Measurements from ENCODE around the gene SNX15. TPM values are rescaled to one million over a fixed set of nuclear protein-coding genes. Genes with fewer than 3 reads are reported as not detected.

SNX15 gene
- total and polyA plus RNA-seq, 5 experiments from 2014 or later: 10.5 to 29.6 (median 11.9) TPM

GRCh38 chr11:65078151-65078550 is 50.9 kb downstream of the SNX15 start:
- Mint-ChIP-seq H3K36me3 (no peaks in the 10 kb centered on the region), H3K27me3 (no peaks in the 10 kb centered on the region), H3K9me3 (no peaks in the 10 kb centered on the region), H3K27ac (peak overlapping the region in 7 of 10 donors; percentile 33 to 86 (median 62)), H3K4me1 (peaks cover 4 to 15% (median 6%) of the 10 kb centered on the region in 4 donors), H3K4me3 (no peak overlapping the region)
- ATAC-seq: peak; percentile 99 to 100
- POLR2A ChIA-PET: no interaction called here
- DNase-seq: peak; percentile 43 to 81 (median 62)

- Mint-ChIP-seq H3K27ac (peak overlapping the region in 1 of 10 donors; percentile 62), H3K9me3 (no peaks in the 10 kb centered on the region), H3K4me1 (peaks cover 6 to 22% (median 13%) of the 10 kb centered on the region in 4 donors), H3K4me3 (no peak overlapping the region), H3K36me3 (no peaks in the 10 kb centered on the region), H3K27me3 (peaks cover 0 to under 1% (median 0%) of the 10 kb centered on the region in 5 donors)
- ATAC-seq: no peak
- no peak for DNase-seq
- POLR2A ChIA-PET: interaction anchor here (0.6 to 0.9 kb wide), 4 partner anchors 38 to 1208 kb away, joined by 3 to 5 read pairs (median 4); partner anchors contain the start of genes ARL2 and SAC3D1
These were observed 51.6 kb downstream of the SNX15 start for GRCh38 chr11:65078786-65079342.

GRCh38 chr11:65083134-65083833 is 56.0 kb downstream of the SNX15 start:
- Mint-ChIP-seq H3K27ac (peak overlapping the region; percentile 83 to 99 (median 97)), H3K27me3 (peaks cover 0 to 2% (median 0%) of the 10 kb centered on the region in 5 donors), H3K36me3 (peaks cover 0 to 22% (median 0%) of the 10 kb centered on the region in 3 donors), H3K4me3 (peak overlapping the region; percentile 86 to 99 (median 92)), H3K9me3 (no peaks in the 10 kb centered on the region), H3K4me1 (peaks cover 16 to 36% (median 28%) of the 10 kb centered on the region in 4 donors)
- no peak for DNase-seq
- POLR2A ChIA-PET: interaction anchor here (0.6 to 4.6 kb wide), 11 partner anchors 12 to 83 kb away, joined by 3 to 48 read pairs (median 3); partner anchors contain the start of genes FAU, MRPL49, SAC3D1 and SNX15
- no peak for ATAC-seq

- Mint-ChIP-seq H3K4me1 (peaks cover 18 to 31% (median 27%) of the 10 kb centered on the region in 4 donors), H3K27ac (peak within 1 kb of the TSS; percentile 91 to 99 (median 98)), H3K36me3 (peaks cover 0 to 29% (median under 1%) of the 10 kb centered on the region in 3 donors), H3K27me3 (peaks cover 0 to 2% (median 0%) of the 10 kb centered on the region in 5 donors), H3K9me3 (no peaks in the 10 kb centered on the region), H3K4me3 (peak within 1 kb of the TSS; percentile 86 to 99 (median 92))
- peak; percentile 88 to 92 for ATAC-seq
- POLR2A ChIA-PET: interaction anchor here (1.0 to 4.6 kb wide), 8 partner anchors 11 to 57 kb away, joined by 3 to 48 read pairs (median 5); partner anchors contain the start of genes FAU, MRPL49, SAC3D1 and SNX15
- peak; percentile 92 to 98 (median 96) for DNase-seq
These were observed 56.8 kb downstream of the SNX15 start, which contains the start of the genes CDCA5 and ZFPL1 for GRCh38 chr11:65083834-65084597. TSS of gene CDCA5 (minus strand) at chr11:65084040. CDS start at chr11:65083978, 62 bp downstream. TSS of gene ZFPL1 (plus strand) at chr11:65084222. CDS start at chr11:65084699, 477 bp downstream.

- H3K36me3 Mint-ChIP-seq: peaks cover 0 to 32% (median 2%) of the 10 kb centered on the region in 3 donors
These were observed 57.5 kb downstream of the SNX15 start for GRCh38 chr11:65084598-65085375.

GRCh38 chr11:65085446-65085845 is 58.2 kb downstream of the SNX15 start:
- Mint-ChIP-seq H3K27me3 (peaks cover 0 to 2% (median 0%) of the 10 kb centered on the region in 5 donors), H3K4me3 (peak overlapping the region; percentile 86 to 99 (median 92)), H3K9me3 (no peaks in the 10 kb centered on the region), H3K36me3 (peaks cover 0 to 32% (median 2%) of the 10 kb centered on the region in 3 donors), H3K27ac (peak overlapping the region in 9 of 10 donors; percentile 25 to 99 (median 97)), H3K4me1 (peaks cover 18 to 31% (median 27%) of the 10 kb centered on the region in 4 donors)
- ATAC-seq: no peak
- POLR2A ChIA-PET: interaction anchor here (1.4 to 4.6 kb wide), 5 partner anchors 10 to 71 kb away, joined by 3 to 48 read pairs (median 12); partner anchors contain the start of genes ARL2, TM7SF2, VPS51 and ZNHIT2
- DNase-seq: no peak

More at GRCh38 chr11:65084598-65085375, 57.5 kb downstream of the SNX15 start:
- ATAC-seq (no peak), DNase-seq (no peak)
- peaks cover 18 to 31% (median 27%) of the 10 kb centered on the region in 4 donors for H3K4me1 Mint-ChIP-seq
- H3K4me3 Mint-ChIP-seq: peak overlapping the region; percentile 86 to 99 (median 92)
- POLR2A ChIA-PET: interaction anchor here (1.4 to 4.6 kb wide), 6 partner anchors 11 to 70 kb away, joined by 3 to 48 read pairs (median 12); partner anchors contain the start of genes ARL2, FAU, MRPL49 and TM7SF2
- H3K27ac Mint-ChIP-seq: peak overlapping the region; percentile 91 to 99 (median 98)
- peaks cover 0 to 2% (median 0%) of the 10 kb centered on the region in 5 donors for H3K27me3 Mint-ChIP-seq
- H3K9me3 Mint-ChIP-seq: no peaks in the 10 kb centered on the region

GRCh38 chr11:65086809-65087208 is 59.6 kb downstream of the SNX15 start:
- POLR2A ChIA-PET: interaction anchor here (3.2 to 4.6 kb wide), 2 partner anchors 9 to 25 kb away, joined by 18 to 48 read pairs; partner anchors contain the start of genes TM7SF2 and VPS51
- peaks cover 0 to 2% (median 0%) of the 10 kb centered on the region in 5 donors for H3K27me3 Mint-ChIP-seq
- peak overlapping the region in 2 of 10 donors; percentile 20 to 49 for H3K27ac Mint-ChIP-seq
- no peaks in the 10 kb centered on the region for H3K9me3 Mint-ChIP-seq
- H3K4me3 Mint-ChIP-seq: peak overlapping the region in 2 of 10 donors; percentile 44 to 55
- peaks cover 0 to 32% (median 2%) of the 10 kb centered on the region in 3 donors for H3K36me3 Mint-ChIP-seq
- DNase-seq (no peak), ATAC-seq (no peak)
- H3K4me1 Mint-ChIP-seq: peaks cover 17 to 31% (median 27%) of the 10 kb centered on the region in 4 donors

GRCh38 chr11:65087216-65087615 is 60.0 kb downstream of the SNX15 start:
- Mint-ChIP-seq H3K4me1 (peaks cover 17 to 31% (median 27%) of the 10 kb centered on the region in 4 donors), H3K4me3 (no peak overlapping the region), H3K9me3 (no peaks in the 10 kb centered on the region), H3K27me3 (peaks cover 0 to 2% (median 0%) of the 10 kb centered on the region in 5 donors), H3K27ac (no peak overlapping the region), H3K36me3 (peaks cover 0 to 32% (median 2%) of the 10 kb centered on the region in 3 donors)
- ATAC-seq (no peak), DNase-seq (no peak)
- POLR2A ChIA-PET: interaction anchor here (0.6 to 4.6 kb wide), 3 partner anchors 8 to 24 kb away, joined by 3 to 48 read pairs (median 18); partner anchors contain the start of genes TM7SF2 and VPS51

GRCh38 chr11:65087827-65088226 is 60.6 kb downstream of the SNX15 start:
- Mint-ChIP-seq H3K27me3 (peaks cover 0 to 2% (median 0%) of the 10 kb centered on the region in 5 donors), H3K4me1 (peaks cover 17 to 30% (median 27%) of the 10 kb centered on the region in 4 donors), H3K36me3 (peaks cover 0 to 32% (median 2%) of the 10 kb centered on the region in 3 donors), H3K9me3 (no peaks in the 10 kb centered on the region), H3K27ac (no peak overlapping the region), H3K4me3 (no peak overlapping the region)
- DNase-seq (no peak), ATAC-seq (no peak)
- POLR2A ChIA-PET: interaction anchor here (0.6 to 3.2 kb wide), 3 partner anchors 8 to 1110 kb away, joined by 3 to 18 read pairs (median 4); partner anchors contain the start of genes TM7SF2 and VPS51

GRCh38 chr11:65089621-65090020 is 62.4 kb downstream of the SNX15 start:
- peak overlapping the region in 2 of 10 donors; percentile 25 to 69 for H3K27ac Mint-ChIP-seq
- ATAC-seq: no peak

More at GRCh38 chr11:65089621-65090020, 62.4 kb downstream of the SNX15 start:
- no peak overlapping the region for H3K4me3 Mint-ChIP-seq
- no peak for DNase-seq
- no peaks in the 10 kb centered on the region for H3K9me3 Mint-ChIP-seq
- no peaks in the 10 kb centered on the region for H3K27me3 Mint-ChIP-seq
- peaks cover 9 to 13% (median 12%) of the 10 kb centered on the region in 4 donors for H3K4me1 Mint-ChIP-seq
- peaks cover 0 to 32% (median 2%) of the 10 kb centered on the region in 3 donors for H3K36me3 Mint-ChIP-seq
- POLR2A ChIA-PET: interaction anchor here (0.7 to 1.4 kb wide), 2 partner anchors 22 to 31 kb away, joined by 3 read pairs; partner anchors contain the start of gene TM7SF2
